ENCODE data around the gene TNS3. TPM values are rescaled to one million over a fixed set of nuclear protein-coding genes. Genes with fewer than 3 reads are reported as not detected.

TNS3 gene
- total and polyA plus RNA-seq, 2 of the 13 experiments (the other 11 are each of a cell fraction or from before 2014, with no cell fraction given) = 52.9 to 55.7 TPM

- Histone ChIP-seq H3K4me1 (ENCODE audit: insufficient read depth, low read length) (no peaks in the 10 kb centered on the region), H3K9ac (ENCODE audit: insufficient read depth, low read depth, low read length) (no peak overlapping the region), H3K9me3 (ENCODE audit: low read length) (no peaks in the 10 kb centered on the region), H3K4me2 (ENCODE audit: low read depth, low read length) (no peak overlapping the region), H4K20me1 (ENCODE audit: insufficient read depth, low read length) (peaks cover 49% of the 10 kb centered on the region), H3K36me3 (replicated peaks in 1 of 2; ENCODE audit: control insufficient read depth in 1 of 2, insufficient read depth in 2 of 2, low read length in 2 of 2) (peaks cover 32 to 77% of the 10 kb centered on the region in 2 experiments), H2AFZ (ENCODE audit: low read length) (no peak overlapping the region), H3K4me3 (replicated peaks in 1 of 3; ENCODE audit: insufficient read depth in 1 of 3, low read depth in 2 of 3, low read length in 3 of 3) (no peak overlapping the region), H3K79me2 (ENCODE audit: insufficient read depth, low read length) (peaks cover 34% of the 10 kb centered on the region), H3K27ac (ENCODE audit: extremely low read length, insufficient read depth, low read length) (no peak overlapping the region), H3K27me3 (ENCODE audit: control insufficient read depth in 1 of 2, insufficient read depth in 2 of 2, low read length in 2 of 2) (no peaks in the 10 kb centered on the region)
- 96% methylated on average over 7 of the region's 7 CpGs for WGBS (ENCODE audit: low lambda C conversion rate)
- no peak for ATAC-seq
- intact Hi-C loops (cut with micrococcal nuclease; ENCODE audit: unreplicated experiment) (no loop called here), in situ Hi-C loops (cut with HindIII; ENCODE audit: extremely low pct_ligation_motif_present, low pct_unique_long_range_greater_than_20kb) (no loop called here)
- no peak for FAIRE-seq
- no peak for DNase-seq (ENCODE audit: low spot score)
- CTCF ChIA-PET (ENCODE audit: low intra/inter-chr PET ratio, low total read pairs) = no interaction called here
- BruUV-seq (replicated peaks) = no TSS peak
- no peak for TF ChIP-seq ATF7-NPFF (CRISPR knock-in tag; IDR thresholded peaks at IDR 0.05; ENCODE audit: low read depth)
- no peak for TF ChIP-seq ZNF446 (CRISPR knock-in tag; IDR thresholded peaks at IDR 0.05)
- TF ChIP-seq DNMT3B (CRISPR knock-in tag; conservative IDR thresholded peaks at IDR 0.05) = no peak
- no peak for TF ChIP-seq MBNL3 (CRISPR knock-in tag; conservative IDR thresholded peaks at IDR 0.05)
- no peak for TF ChIP-seq SSRP1 (CRISPR knock-in tag; IDR thresholded peaks at IDR 0.05)
- TF ChIP-seq, protein P1, sequence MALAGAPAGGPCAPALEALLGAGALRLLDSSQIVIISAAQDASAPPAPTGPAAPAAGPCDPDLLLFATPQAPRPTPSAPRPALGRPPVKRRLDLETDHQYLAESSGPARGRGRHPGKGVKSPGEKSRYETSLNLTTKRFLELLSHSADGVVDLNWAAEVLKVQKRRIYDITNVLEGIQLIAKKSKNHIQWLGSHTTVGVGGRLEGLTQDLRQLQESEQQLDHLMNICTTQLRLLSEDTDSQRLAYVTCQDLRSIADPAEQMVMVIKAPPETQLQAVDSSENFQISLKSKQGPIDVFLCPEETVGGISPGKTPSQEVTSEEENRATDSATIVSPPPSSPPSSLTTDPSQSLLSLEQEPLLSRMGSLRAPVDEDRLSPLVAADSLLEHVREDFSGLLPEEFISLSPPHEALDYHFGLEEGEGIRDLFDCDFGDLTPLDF (CRISPR knock-in tag; IDR thresholded peaks at IDR 0.05) = no peak
- TF ChIP-seq, protein P2, sequence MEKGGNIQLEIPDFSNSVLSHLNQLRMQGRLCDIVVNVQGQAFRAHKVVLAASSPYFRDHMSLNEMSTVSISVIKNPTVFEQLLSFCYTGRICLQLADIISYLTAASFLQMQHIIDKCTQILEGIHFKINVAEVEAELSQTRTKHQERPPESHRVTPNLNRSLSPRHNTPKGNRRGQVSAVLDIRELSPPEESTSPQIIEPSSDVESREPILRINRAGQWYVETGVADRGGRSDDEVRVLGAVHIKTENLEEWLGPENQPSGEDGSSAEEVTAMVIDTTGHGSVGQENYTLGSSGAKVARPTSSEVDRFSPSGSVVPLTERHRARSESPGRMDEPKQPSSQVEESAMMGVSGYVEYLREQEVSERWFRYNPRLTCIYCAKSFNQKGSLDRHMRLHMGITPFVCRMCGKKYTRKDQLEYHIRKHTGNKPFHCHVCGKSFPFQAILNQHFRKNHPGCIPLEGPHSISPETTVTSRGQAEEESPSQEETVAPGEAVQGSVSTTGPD (CRISPR knock-in tag; IDR thresholded peaks at IDR 0.05) = no peak
- TF ChIP-seq ZBTB2 (CRISPR knock-in tag; IDR thresholded peaks at IDR 0.05; ENCODE audit: low read depth) = no peak
- TF ChIP-seq EED (CRISPR knock-in tag; IDR thresholded peaks at IDR 0.05) = no peak
- TF ChIP-seq PCBP2 (optimal IDR thresholded peaks at IDR 0.05; ENCODE audit: low read depth, low read length, poor library complexity, severe bottlenecking) = no peak
- no peak for TF ChIP-seq ZNF784 (CRISPR knock-in tag; IDR thresholded peaks at IDR 0.05; ENCODE audit: borderline replicate concordance)
- no peak for TF ChIP-seq ZNF550 (CRISPR knock-in tag; IDR thresholded peaks at IDR 0.05; ENCODE audit: borderline replicate concordance)
- POLR2A ChIA-PET = no interaction called here
These were observed 224.0 kb downstream of the TNS3 start for GRCh38 chr7:47357863-47358262.

Measured in HepG2 (cell line).